ENCODE measurements around the gene KIF26B.

KIF26B gene

DNA sequence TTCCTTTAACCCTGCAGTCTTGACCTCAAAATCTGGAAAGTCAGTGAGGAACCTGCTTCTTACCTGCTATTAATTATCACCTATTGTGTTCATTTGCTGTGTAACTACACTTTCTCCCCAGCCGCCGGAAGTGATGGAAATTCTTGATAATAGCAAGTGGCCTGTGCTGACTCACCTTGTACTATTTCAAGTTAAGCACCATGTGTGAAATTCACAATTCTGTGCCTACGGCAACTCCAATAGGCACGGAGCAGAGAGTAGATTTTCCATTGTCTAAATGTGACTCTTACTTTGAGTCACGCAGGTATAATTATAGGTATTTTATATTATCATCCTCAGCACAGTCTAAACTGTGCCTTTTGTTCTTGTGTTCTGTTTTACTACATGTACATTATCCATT, 466.8 kb downstream of the KIF26B start:
- Histone ChIP-seq H3K9me3 (ENCODE audit: insufficient read depth, low read length) (no peaks in the 10 kb centered on the region), H3K79me2 (ENCODE audit: low read length) (no peaks in the 10 kb centered on the region), H3K4me1 (ENCODE audit: low read length) (no peaks in the 10 kb centered on the region), H2AFZ (ENCODE audit: low read depth, low read length) (no peak overlapping the region), H3K27ac (ENCODE audit: low read length) (no peak overlapping the region), H3K27me3 (ENCODE audit: low read depth, low read length) (peaks cover 7% of the 10 kb centered on the region; the same call in 1 of the 2 replicates), H3K36me3 (replicated peaks; ENCODE audit: low read depth, low read length) (no peaks in the 10 kb centered on the region), H3K9ac (ENCODE audit: low read length) (no peak overlapping the region), H3K4me3 (ENCODE audit: low read length) (no peak overlapping the region), H3K4me2 (ENCODE audit: low read length) (no peak overlapping the region), H4K20me1 (ENCODE audit: insufficient read depth, low read length) (no peaks in the 10 kb centered on the region)
- TF ChIP-seq EZH2phosphoT487 (IDR thresholded peaks at IDR 0.05; ENCODE audit: low read depth): no peak
- TF ChIP-seq, protein P1, sequence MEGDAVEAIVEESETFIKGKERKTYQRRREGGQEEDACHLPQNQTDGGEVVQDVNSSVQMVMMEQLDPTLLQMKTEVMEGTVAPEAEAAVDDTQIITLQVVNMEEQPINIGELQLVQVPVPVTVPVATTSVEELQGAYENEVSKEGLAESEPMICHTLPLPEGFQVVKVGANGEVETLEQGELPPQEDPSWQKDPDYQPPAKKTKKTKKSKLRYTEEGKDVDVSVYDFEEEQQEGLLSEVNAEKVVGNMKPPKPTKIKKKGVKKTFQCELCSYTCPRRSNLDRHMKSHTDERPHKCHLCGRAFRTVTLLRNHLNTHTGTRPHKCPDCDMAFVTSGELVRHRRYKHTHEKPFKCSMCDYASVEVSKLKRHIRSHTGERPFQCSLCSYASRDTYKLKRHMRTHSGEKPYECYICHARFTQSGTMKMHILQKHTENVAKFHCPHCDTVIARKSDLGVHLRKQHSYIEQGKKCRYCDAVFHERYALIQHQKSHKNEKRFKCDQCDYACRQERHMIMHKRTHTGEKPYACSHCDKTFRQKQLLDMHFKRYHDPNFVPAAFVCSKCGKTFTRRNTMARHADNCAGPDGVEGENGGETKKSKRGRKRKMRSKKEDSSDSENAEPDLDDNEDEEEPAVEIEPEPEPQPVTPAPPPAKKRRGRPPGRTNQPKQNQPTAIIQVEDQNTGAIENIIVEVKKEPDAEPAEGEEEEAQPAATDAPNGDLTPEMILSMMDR (IDR thresholded peaks at IDR 0.05; ENCODE audit: low read depth, low read length): no peak

DNA sequence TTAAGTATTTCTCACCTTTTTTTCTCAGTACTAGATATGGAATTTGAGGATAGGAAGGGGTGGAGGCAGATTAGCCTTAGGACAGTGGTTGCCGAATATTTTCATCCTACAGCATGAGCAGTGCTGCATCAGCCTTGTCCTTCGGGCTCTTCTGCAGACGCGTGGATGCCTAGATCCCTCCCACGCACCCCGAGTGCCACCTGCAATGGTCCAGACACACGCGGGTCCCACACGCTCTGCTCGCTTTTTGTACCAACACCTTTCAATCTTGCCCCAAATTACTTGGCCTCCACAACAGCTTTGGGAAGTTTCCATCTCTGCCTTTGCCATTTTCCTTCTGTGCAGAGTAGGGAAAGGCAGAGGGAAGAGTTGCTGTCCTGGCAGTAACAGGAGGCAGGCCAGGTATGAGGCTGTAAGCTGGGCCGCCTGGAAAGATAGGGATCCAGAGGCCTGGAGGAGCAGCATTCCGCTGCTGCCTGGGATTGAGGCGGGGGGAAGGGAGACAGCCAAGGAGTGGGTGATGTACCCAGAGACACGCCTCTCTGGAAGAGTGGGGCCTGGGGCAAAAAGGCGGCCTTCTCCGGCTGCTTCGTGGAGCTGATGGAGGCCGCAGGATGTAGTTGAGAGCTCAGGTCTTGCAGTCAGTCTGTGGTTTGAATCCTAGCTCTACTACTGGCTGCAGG, 467.7 kb downstream of the KIF26B start:
- TF ChIP-seq, protein P1 (IDR thresholded peaks at IDR 0.05; ENCODE audit: low read depth, low read length): no peak
- no peak for TF ChIP-seq EZH2phosphoT487 (IDR thresholded peaks at IDR 0.05; ENCODE audit: low read depth)
- Histone ChIP-seq H3K27ac (ENCODE audit: low read length) (no peak overlapping the region), H3K4me3 (ENCODE audit: low read length) (no peak overlapping the region), H3K36me3 (replicated peaks; ENCODE audit: low read depth, low read length) (no peaks in the 10 kb centered on the region), H3K4me2 (ENCODE audit: low read length) (no peak overlapping the region), H3K27me3 (ENCODE audit: low read depth, low read length) (0 out of 2 replicates have a peak, but pooled peaks cover 5% of the 10 kb centered on the region), H3K79me2 (ENCODE audit: low read length) (no peaks in the 10 kb centered on the region), H2AFZ (ENCODE audit: low read depth, low read length) (no peak overlapping the region), H3K4me1 (ENCODE audit: low read length) (no peaks in the 10 kb centered on the region), H4K20me1 (ENCODE audit: insufficient read depth, low read length) (no peaks in the 10 kb centered on the region), H3K9ac (ENCODE audit: low read length) (no peak overlapping the region), H3K9me3 (ENCODE audit: insufficient read depth, low read length) (no peaks in the 10 kb centered on the region)

DNA sequence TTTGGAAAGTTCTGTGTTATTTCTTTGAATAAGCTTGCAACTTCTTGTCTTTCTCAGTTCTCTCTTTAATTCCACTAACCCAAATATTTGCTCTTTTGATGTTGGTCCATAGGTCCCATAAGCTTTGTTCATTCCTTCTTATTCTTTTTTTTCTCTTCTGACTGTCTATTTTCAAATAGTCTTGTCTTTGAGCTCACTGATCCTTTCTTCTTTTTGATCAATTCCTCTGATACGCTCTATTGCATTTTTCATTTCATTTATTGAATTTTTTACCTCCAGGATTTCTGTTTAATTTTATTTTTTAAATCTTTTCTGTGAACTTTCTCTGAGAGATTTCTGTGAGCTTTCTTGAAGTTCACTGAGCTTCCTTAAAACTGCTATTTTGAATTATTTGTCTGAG, 486.6 kb downstream of the KIF26B start:
- Histone ChIP-seq H3K27me3 (ENCODE audit: low read depth, low read length) (no peaks in the 10 kb centered on the region), H3K9ac (ENCODE audit: low read length) (no peak overlapping the region), H2AFZ (ENCODE audit: low read depth, low read length) (no peak overlapping the region), H4K20me1 (ENCODE audit: insufficient read depth, low read length) (no peaks in the 10 kb centered on the region), H3K4me1 (ENCODE audit: low read length) (peaks cover 25% of the 10 kb centered on the region), H3K9me3 (ENCODE audit: insufficient read depth, low read length) (peaks cover 38% of the 10 kb centered on the region), H3K27ac (ENCODE audit: low read length) (no peak overlapping the region), H3K79me2 (ENCODE audit: low read length) (no peaks in the 10 kb centered on the region), H3K4me3 (ENCODE audit: low read length) (no peak overlapping the region), H3K4me2 (ENCODE audit: low read length) (no peak overlapping the region), H3K36me3 (replicated peaks; ENCODE audit: low read depth, low read length) (peaks cover 25% of the 10 kb centered on the region)
- TF ChIP-seq EZH2phosphoT487 (IDR thresholded peaks at IDR 0.05; ENCODE audit: low read depth): no peak
- TF ChIP-seq, protein P1 (IDR thresholded peaks at IDR 0.05; ENCODE audit: low read depth, low read length): no peak

DNA sequence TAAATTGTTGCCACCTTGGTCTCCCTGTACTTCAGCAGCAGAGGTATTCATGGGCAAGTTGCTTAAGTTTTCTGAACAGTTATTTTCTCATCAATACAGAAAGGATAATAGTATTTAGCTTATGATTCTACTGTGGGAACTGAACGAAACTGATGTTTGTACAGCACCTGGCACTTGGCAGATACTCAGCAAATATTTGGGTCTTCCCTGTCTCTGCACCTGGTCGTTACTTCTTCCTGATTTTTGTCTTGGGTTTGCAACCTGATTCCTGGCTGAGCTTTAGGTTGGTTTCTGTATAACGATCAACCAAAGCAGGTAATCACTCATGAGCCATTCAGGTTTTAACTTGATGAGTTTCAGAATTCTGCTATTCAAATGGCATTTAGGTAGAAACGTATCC, 490.6 kb downstream of the KIF26B start:
- Histone ChIP-seq H3K36me3 (replicated peaks; ENCODE audit: low read depth, low read length) (peaks cover 46% of the 10 kb centered on the region), H3K27me3 (ENCODE audit: low read depth, low read length) (no peaks in the 10 kb centered on the region), H3K4me2 (ENCODE audit: low read length) (peak overlapping the region; percentile 92), H3K9me3 (ENCODE audit: insufficient read depth, low read length) (peaks cover 24% of the 10 kb centered on the region), H3K9ac (ENCODE audit: low read length) (peak overlapping the region; percentile 74), H3K79me2 (ENCODE audit: low read length) (peaks cover 21% of the 10 kb centered on the region), H2AFZ (ENCODE audit: low read depth, low read length) (peak overlapping the region; percentile 33; the same call in 1 of the 2 replicates), H4K20me1 (ENCODE audit: insufficient read depth, low read length) (no peaks in the 10 kb centered on the region), H3K4me3 (ENCODE audit: low read length) (peak overlapping the region; percentile 76), H3K27ac (ENCODE audit: low read length) (peak overlapping the region; percentile 95), H3K4me1 (ENCODE audit: low read length) (peaks cover 57% of the 10 kb centered on the region)
- TF ChIP-seq, protein P1 (IDR thresholded peaks at IDR 0.05; ENCODE audit: low read depth, low read length): no peak
- no peak for TF ChIP-seq EZH2phosphoT487 (IDR thresholded peaks at IDR 0.05; ENCODE audit: low read depth)

Measured in OCI-LY3 (cell line).